Measurements from ENCODE around the gene VSIG4.
"Not testable (repeated sequence)": the region's sequence is repeated elsewhere in the genome, so short reads cannot be mapped to it uniquely, and the experiment has no call there.

Gene VSIG4

DNA sequence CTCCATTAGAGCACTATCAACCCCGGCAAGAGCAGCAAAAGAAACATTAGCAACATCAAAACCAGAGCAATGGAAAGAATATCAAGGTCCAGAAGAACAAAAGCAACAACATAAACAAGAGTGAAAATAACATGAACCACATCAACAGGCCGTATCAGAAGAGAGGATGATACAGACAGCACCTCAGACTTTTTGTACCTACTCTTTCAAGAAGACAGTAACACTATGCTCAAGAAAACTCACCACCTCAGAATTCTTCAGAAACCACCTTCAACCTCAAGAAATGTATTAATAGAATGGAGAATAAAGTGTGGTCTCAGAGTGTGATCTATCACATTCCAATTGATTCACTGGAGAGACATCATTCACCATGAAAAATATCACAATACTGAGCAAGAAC lies 46.5 kb downstream of the VSIG4 start:
- Mint-ChIP-seq H3K4me1 (ENCODE audit: low read depth) (peaks cover 20% of the 10 kb centered on the region), H3K9me3 (no peaks in the 10 kb centered on the region), H3K4me3 (no peak overlapping the region), H3K27ac (no peak overlapping the region), H3K27me3 (peaks cover 14% of the 10 kb centered on the region), H3K36me3 (ENCODE audit: low read depth) (no peaks in the 10 kb centered on the region)
- no peak for DNase-seq

- no peak for DNase-seq
- peaks cover 37% of the 10 kb centered on the region for H3K4me1 Mint-ChIP-seq (ENCODE audit: low read depth)
- no peaks in the 10 kb centered on the region for H3K36me3 Mint-ChIP-seq (ENCODE audit: low read depth)
- no peak overlapping the region for H3K4me3 Mint-ChIP-seq
- H3K9me3 Mint-ChIP-seq: no peaks in the 10 kb centered on the region
- H3K27ac Mint-ChIP-seq: no peak overlapping the region
- H3K27me3 Mint-ChIP-seq: peaks cover 9% of the 10 kb centered on the region
Measured at GRCh38 chrX:65990702-65991101, 49.2 kb downstream of the VSIG4 start.

GRCh38 chrX:65987811-65988210 lies 52.1 kb downstream of the VSIG4 start:
- no peak overlapping the region for H3K4me3 Mint-ChIP-seq
- H3K27me3 Mint-ChIP-seq: peaks cover 4% of the 10 kb centered on the region
- no peaks in the 10 kb centered on the region for H3K36me3 Mint-ChIP-seq (ENCODE audit: low read depth)
- peaks cover 19% of the 10 kb centered on the region for H3K4me1 Mint-ChIP-seq (ENCODE audit: low read depth)
- no peak overlapping the region for H3K27ac Mint-ChIP-seq
- no peaks in the 10 kb centered on the region for H3K9me3 Mint-ChIP-seq
- DNase-seq: no peak

- Mint-ChIP-seq H3K4me3 (no peak overlapping the region), H3K9me3 (no peaks in the 10 kb centered on the region), H3K36me3 (ENCODE audit: low read depth) (no peaks in the 10 kb centered on the region), H3K4me1 (ENCODE audit: low read depth) (peaks cover 19% of the 10 kb centered on the region), H3K27me3 (peaks cover 10% of the 10 kb centered on the region), H3K27ac (peak overlapping the region; percentile 71)
- peak; percentile 43 for DNase-seq
Measured at GRCh38 chrX:65985922-65986588, 53.8 kb downstream of the VSIG4 start.

DNA sequence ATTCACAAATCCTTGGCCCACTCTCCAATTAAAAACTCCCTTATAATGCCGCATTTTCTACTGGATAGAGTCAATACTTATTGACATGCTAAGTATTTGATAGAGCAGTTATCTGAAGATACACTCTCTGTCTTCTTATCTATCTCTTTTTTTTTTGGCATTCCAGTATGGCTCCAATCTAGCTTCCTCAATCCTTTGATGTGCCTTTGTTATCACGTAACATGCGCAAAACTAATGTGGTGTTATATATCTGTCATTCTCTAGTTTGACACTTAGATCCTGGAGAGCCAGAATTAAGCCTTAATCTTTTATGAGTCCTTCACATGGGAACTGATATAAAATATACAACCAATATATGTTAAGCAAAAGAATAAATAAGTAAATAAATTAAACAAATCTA lies 54.7 kb downstream of the VSIG4 start:
- no peak for DNase-seq
- Mint-ChIP-seq H3K27ac (no peak overlapping the region), H3K4me1 (ENCODE audit: low read depth) (peaks cover 19% of the 10 kb centered on the region), H3K36me3 (ENCODE audit: low read depth) (no peaks in the 10 kb centered on the region), H3K9me3 (no peaks in the 10 kb centered on the region), H3K4me3 (no peak overlapping the region), H3K27me3 (peaks cover 11% of the 10 kb centered on the region)

DNA sequence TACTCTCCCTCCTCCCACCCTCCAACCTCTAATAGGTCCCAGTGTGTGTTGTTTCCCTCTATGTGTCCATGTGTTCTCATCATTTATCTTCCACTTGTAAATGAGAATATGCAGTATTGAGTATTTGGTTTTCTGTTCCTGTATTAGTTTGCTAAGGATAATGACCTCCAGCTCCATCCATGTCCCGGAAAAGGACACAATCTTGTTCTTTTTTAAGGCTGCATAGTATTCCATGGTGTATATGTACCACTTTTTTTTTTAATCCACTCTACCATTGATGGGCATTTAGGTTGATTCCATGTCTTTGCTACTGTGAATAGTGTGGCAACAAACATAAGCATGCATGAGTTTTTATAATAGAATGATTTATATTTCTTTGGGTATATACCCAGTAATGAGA lies 62.7 kb downstream of the VSIG4 start:
- not testable (repeated sequence) for H3K27ac Mint-ChIP-seq; H3K9me3 Mint-ChIP-seq; DNase-seq; H3K4me1 Mint-ChIP-seq (ENCODE audit: low read depth); H3K4me3 Mint-ChIP-seq; H3K36me3 Mint-ChIP-seq (ENCODE audit: low read depth)
- peaks cover 56% of the 10 kb centered on the region for H3K27me3 Mint-ChIP-seq

GRCh38 chrX:65976161-65976560 lies 63.7 kb downstream of the VSIG4 start:
- H3K27me3 Mint-ChIP-seq: peaks cover 55% of the 10 kb centered on the region
- no peak for DNase-seq

GRCh38 chrX:65975161-65975751 lies 64.6 kb downstream of the VSIG4 start:
- H3K27me3 Mint-ChIP-seq: peaks cover 53% of the 10 kb centered on the region
- DNase-seq; H3K4me1 Mint-ChIP-seq (ENCODE audit: low read depth); H3K36me3 Mint-ChIP-seq (ENCODE audit: low read depth); H3K9me3 Mint-ChIP-seq; H3K4me3 Mint-ChIP-seq; H3K27ac Mint-ChIP-seq: not testable (repeated sequence)

More at GRCh38 chrX:65976161-65976560, 63.7 kb downstream of the VSIG4 start:
- H3K9me3 Mint-ChIP-seq: no peaks in the 10 kb centered on the region
- no peak overlapping the region for H3K4me3 Mint-ChIP-seq
- no peaks in the 10 kb centered on the region for H3K36me3 Mint-ChIP-seq (ENCODE audit: low read depth)
- no peak overlapping the region for H3K27ac Mint-ChIP-seq
- no peaks in the 10 kb centered on the region for H3K4me1 Mint-ChIP-seq (ENCODE audit: low read depth)
